Measurements from ENCODE around the gene AHRR.
"Not testable (repeated sequence)": the region's sequence is repeated elsewhere in the genome, so short reads cannot be mapped to it uniquely, and the experiment has no call there.

Gene AHRR

GRCh38 chr5:306011-306805 lies 15.3 kb upstream of the AHRR start:
- FAIRE-seq: no peak

- FAIRE-seq: no peak
These were observed 14.2 kb upstream of the AHRR start for GRCh38 chr5:307306-307705.

- FAIRE-seq: no peak
These were observed 13.5 kb upstream of the AHRR start for GRCh38 chr5:307794-308579.

- FAIRE-seq: no peak
These were observed 12.7 kb upstream of the AHRR start for GRCh38 chr5:308672-309271.

GRCh38 chr5:309831-310230 lies 11.7 kb upstream of the AHRR start:
- not testable (repeated sequence) for FAIRE-seq

GRCh38 chr5:310516-310915 lies 11.0 kb upstream of the AHRR start:
- FAIRE-seq: no peak

- FAIRE-seq: no peak
These were observed 10.5 kb upstream of the AHRR start for GRCh38 chr5:310941-311434.

GRCh38 chr5:311963-312362 lies 9.6 kb upstream of the AHRR start:
- FAIRE-seq: no peak

GRCh38 chr5:312845-313244 lies 8.7 kb upstream of the AHRR start:
- no peak for FAIRE-seq

GRCh38 chr5:313265-313664 lies 8.2 kb upstream of the AHRR start:
- no peak for FAIRE-seq

- no peak for FAIRE-seq
These were observed 7.6 kb upstream of the AHRR start for GRCh38 chr5:313806-314376.

- FAIRE-seq: no peak
These were observed 6.6 kb upstream of the AHRR start for GRCh38 chr5:314676-315487.

GRCh38 chr5:315488-316209 lies 5.9 kb upstream of the AHRR start:
- no peak for FAIRE-seq

- no peak for FAIRE-seq
These were observed 5.1 kb upstream of the AHRR start for GRCh38 chr5:316210-317085.

- no peak for FAIRE-seq
These were observed 4.3 kb upstream of the AHRR start for GRCh38 chr5:317086-317811.

GRCh38 chr5:318341-318897 lies 3.1 kb upstream of the AHRR start:
- no peak for FAIRE-seq

- FAIRE-seq: no peak
These were observed 2.4 kb upstream of the AHRR start for GRCh38 chr5:318931-319601.

- no peak for FAIRE-seq
These were observed 837 bp upstream of the AHRR start for GRCh38 chr5:320524-321229.
